ENCODE data around the gene SH3D21. TPM values are rescaled to one million over a fixed set of nuclear protein-coding genes. Genes with fewer than 3 reads are reported as not detected.

Gene SH3D21
- total RNA-seq, 1 experiment from 2014 or later = 18.3 TPM

DNA sequence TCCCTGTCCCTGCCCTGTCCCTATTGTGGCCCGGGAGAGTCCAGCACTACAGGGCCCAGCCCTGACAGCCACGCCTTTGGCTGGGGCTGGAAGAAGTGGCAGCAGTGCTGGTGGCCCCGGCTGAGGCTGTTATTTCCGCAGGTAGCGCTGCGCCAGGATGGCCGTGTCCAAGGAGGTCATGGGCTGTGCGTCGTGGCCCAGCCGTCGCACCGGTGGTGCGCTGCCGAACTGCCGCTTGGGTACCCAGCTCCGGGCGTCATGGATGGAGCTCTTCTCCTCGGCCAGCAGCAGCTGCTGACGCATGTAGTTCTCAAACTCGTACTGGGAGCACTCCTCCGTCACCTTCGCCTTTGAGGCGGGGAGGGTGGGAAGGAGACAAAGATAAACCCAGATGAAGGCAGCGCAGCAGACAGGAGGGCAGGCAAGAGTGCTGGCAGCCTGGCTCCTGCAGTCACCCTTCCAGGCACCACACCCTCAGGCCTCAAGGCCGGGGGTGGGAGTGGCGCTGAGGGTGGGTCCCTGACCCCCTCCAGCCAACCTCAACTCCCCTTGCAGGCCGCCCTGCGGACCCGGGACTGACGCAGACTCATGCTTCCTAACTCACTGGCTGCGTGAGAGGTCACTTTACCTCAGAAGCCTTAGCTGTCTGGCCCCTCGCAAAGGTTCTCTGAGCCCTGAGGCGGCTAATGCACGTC lies 35.6 kb downstream of the SH3D21 start:
- H2AFZ ChIP-seq (ENCODE audit: low read length) = no peak overlapping the region
- H4K20me1 ChIP-seq (ENCODE audit: control insufficient read depth, insufficient read depth, insufficient read length) = no peaks in the 10 kb centered on the region
- no peak overlapping the region for H3K23ac ChIP-seq (ENCODE audit: insufficient read length, low read depth, low read length)
- no peaks in the 10 kb centered on the region for H3K79me1 ChIP-seq (ENCODE audit: insufficient read depth, low read depth, low read length, poor library complexity, severe bottlenecking)
- H3K23me2 ChIP-seq (ENCODE audit: insufficient read length, low read depth, low read length, poor library complexity, severe bottlenecking) = no peaks in the 10 kb centered on the region
- H3K9me3 ChIP-seq (ENCODE audit: control insufficient read depth, low read depth, low read length) = no peaks in the 10 kb centered on the region
- DNase-seq = no peak
- H3K79me2 ChIP-seq (ENCODE audit: insufficient read depth, low read length) = no peaks in the 10 kb centered on the region
- H2BK20ac ChIP-seq (ENCODE audit: low read depth, low read length, poor library complexity, severe bottlenecking) = no peak overlapping the region
- peaks cover 3 to 21% (median 13%) of the 10 kb centered on the region in 3 experiments; a peak in 5 of 7 replicates for H3K36me3 Mint-ChIP-seq (ENCODE audit: insufficient read depth in 1 of 3, low read depth in 3 of 3)
- TF ChIP-seq, protein P1, sequence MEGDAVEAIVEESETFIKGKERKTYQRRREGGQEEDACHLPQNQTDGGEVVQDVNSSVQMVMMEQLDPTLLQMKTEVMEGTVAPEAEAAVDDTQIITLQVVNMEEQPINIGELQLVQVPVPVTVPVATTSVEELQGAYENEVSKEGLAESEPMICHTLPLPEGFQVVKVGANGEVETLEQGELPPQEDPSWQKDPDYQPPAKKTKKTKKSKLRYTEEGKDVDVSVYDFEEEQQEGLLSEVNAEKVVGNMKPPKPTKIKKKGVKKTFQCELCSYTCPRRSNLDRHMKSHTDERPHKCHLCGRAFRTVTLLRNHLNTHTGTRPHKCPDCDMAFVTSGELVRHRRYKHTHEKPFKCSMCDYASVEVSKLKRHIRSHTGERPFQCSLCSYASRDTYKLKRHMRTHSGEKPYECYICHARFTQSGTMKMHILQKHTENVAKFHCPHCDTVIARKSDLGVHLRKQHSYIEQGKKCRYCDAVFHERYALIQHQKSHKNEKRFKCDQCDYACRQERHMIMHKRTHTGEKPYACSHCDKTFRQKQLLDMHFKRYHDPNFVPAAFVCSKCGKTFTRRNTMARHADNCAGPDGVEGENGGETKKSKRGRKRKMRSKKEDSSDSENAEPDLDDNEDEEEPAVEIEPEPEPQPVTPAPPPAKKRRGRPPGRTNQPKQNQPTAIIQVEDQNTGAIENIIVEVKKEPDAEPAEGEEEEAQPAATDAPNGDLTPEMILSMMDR (conservative IDR thresholded peaks at IDR 0.05) = no peak
- H3K9me3 Mint-ChIP-seq = no peaks in the 10 kb centered on the region
- no peak overlapping the region for H4K5ac ChIP-seq (ENCODE audit: insufficient read length, low read depth, low read length)
- no CpG with 5 or more reads among the region's 34 CpGs for WGBS (ENCODE audit: extremely low coverage, insufficient read length, low lambda C conversion rate)
- no peak overlapping the region for H4K91ac ChIP-seq (ENCODE audit: insufficient read length, low read depth, low read length)
- no peak overlapping the region for H3K4me3 Mint-ChIP-seq
- no peak overlapping the region for H3K9ac ChIP-seq (ENCODE audit: extremely low read depth, insufficient read length, low read length)
- H3K14ac ChIP-seq (ENCODE audit: insufficient read depth, low read length) = no peak overlapping the region
- H2BK5ac ChIP-seq (ENCODE audit: insufficient read length, low read length) = no peak overlapping the region
- H3K18ac ChIP-seq (ENCODE audit: insufficient read length, low read depth, low read length) = no peak overlapping the region
- no peaks in the 10 kb centered on the region; the same call in 1 of the 2 replicates for H3K27me3 Mint-ChIP-seq (ENCODE audit: low read depth)
- no peak overlapping the region for H3K4me2 ChIP-seq (ENCODE audit: insufficient read depth, insufficient read length, low read length)
- H3K56ac ChIP-seq (ENCODE audit: insufficient read length, low read depth, low read length) = no peak overlapping the region
- H3K4ac ChIP-seq (ENCODE audit: low read depth, low read length) = no peak overlapping the region
- H3K27ac ChIP-seq (ENCODE audit: insufficient read length, low read depth, low read length) = no peak overlapping the region
- H3T11ph ChIP-seq (ENCODE audit: low read length) = no peak overlapping the region
- no peak overlapping the region for H2AK5ac ChIP-seq (ENCODE audit: insufficient read length, low read length)
- no peak overlapping the region for H2BK12ac ChIP-seq (ENCODE audit: insufficient read length, low read depth, low read length)
- H3K27me3 ChIP-seq (ENCODE audit: insufficient read depth, low read length) = no peaks in the 10 kb centered on the region
- H2BK120ac ChIP-seq (ENCODE audit: low read depth, low read length, poor library complexity, severe bottlenecking) = no peak overlapping the region
- no peak overlapping the region for H4K8ac ChIP-seq (replicated peaks; ENCODE audit: insufficient read length, low read depth, low read length)
- H3K27ac Mint-ChIP-seq = no peak overlapping the region
- H3K4me1 Mint-ChIP-seq = no peaks in the 10 kb centered on the region
- H3K4me1 ChIP-seq (ENCODE audit: insufficient read depth, low read length) = no peaks in the 10 kb centered on the region
- H2BK15ac ChIP-seq (ENCODE audit: low read depth, low read length) = no peak overlapping the region

All from H9 (cell line).